Right atrium auricular region (tissue), 2 donors: ENCODE results near the gene RDH8. TPM values are rescaled to one million over a fixed set of nuclear protein-coding genes. Genes with fewer than 3 reads are reported as not detected.

Experiments
- DNase-seq: peaks from one replicate; pipeline ENCODE4 v3.0.0-alpha.2; 2019; ENCODE audit warnings: low spot score
- H3K27ac ChIP-seq, 2 donors: fragments of 200-600 bp; sonication (generic); 1 replicate in 1 of 2; 2 replicates in 1 of 2; pipeline ENCODE4 v1.5.1; 2016 to 2019
- H3K27me3 ChIP-seq, 2 donors: fragments of 200-600 bp; sonication (generic); one replicate each; pipeline versions ENCODE4 v1.5.1 to v1.6.0; 2017 to 2019
- H3K36me3 ChIP-seq: fragments of 200-600 bp; sonication (generic); one replicate; pipeline ENCODE4 v1.5.1; 2016
- H3K4me1 ChIP-seq, 2 donors: fragments of 200-600 bp; sonication (generic); one replicate each; pipeline versions ENCODE4 v1.5.1 to v1.6.0; 2017 to 2019
- H3K4me3 ChIP-seq, 2 donors: fragments of 200-600 bp; sonication (generic); 1 replicate in 1 of 2; 2 replicates in 1 of 2; pipeline ENCODE4 v1.5.1; 2017 to 2019; ENCODE audit warnings: mild to moderate bottlenecking in 1 of 2, moderate library complexity in 1 of 2
- H3K9me3 ChIP-seq, 2 donors: fragments of 200-600 bp; sonication (generic); one replicate each; pipeline ENCODE4 v1.5.1; 2019
- microRNA-seq, 2 donors: library from miRNA; unstranded; fragments of <30 nt; microRNA quantifications; one replicate each; pipeline ENCODE4, GENCODE V29; 2016 to 2017; ENCODE audit warnings: borderline number of aligned reads in 2 of 2, borderline replicate concordance in 1 of 2
- total RNA-seq, 2 donors: library from RNA; depleted of rRNA; stranded (reverse); fragments of >200 nt; gene quantifications; one replicate each; pipeline ENCODE4 v1.1.0, GENCODE V29; 2016
- TF ChIP-seq, protein P1 (sequence below), 2 donors: fragments of 200-600 bp; sonication (generic); IDR thresholded peaks; one replicate each; pipeline ENCODE4 v1.5.1; 2019; ENCODE audit warnings: antibody characterized with exemption in 2 of 2

The RDH8 gene
- total RNA-seq, 2 donors from 2014 or later, result not detected

- TF ChIP-seq, protein P1, sequence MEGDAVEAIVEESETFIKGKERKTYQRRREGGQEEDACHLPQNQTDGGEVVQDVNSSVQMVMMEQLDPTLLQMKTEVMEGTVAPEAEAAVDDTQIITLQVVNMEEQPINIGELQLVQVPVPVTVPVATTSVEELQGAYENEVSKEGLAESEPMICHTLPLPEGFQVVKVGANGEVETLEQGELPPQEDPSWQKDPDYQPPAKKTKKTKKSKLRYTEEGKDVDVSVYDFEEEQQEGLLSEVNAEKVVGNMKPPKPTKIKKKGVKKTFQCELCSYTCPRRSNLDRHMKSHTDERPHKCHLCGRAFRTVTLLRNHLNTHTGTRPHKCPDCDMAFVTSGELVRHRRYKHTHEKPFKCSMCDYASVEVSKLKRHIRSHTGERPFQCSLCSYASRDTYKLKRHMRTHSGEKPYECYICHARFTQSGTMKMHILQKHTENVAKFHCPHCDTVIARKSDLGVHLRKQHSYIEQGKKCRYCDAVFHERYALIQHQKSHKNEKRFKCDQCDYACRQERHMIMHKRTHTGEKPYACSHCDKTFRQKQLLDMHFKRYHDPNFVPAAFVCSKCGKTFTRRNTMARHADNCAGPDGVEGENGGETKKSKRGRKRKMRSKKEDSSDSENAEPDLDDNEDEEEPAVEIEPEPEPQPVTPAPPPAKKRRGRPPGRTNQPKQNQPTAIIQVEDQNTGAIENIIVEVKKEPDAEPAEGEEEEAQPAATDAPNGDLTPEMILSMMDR (IDR thresholded peaks at IDR 0.05), result no peak
- Histone ChIP-seq H3K4me3 (no peak overlapping the region), H3K27ac (no peak overlapping the region), H3K27me3 (no peaks in the 10 kb centered on the region), H3K36me3 (no peaks in the 10 kb centered on the region), H3K9me3 (no peaks in the 10 kb centered on the region), H3K4me1 (no peaks in the 10 kb centered on the region)
- DNase-seq, result no peak
These were observed 39.5 kb downstream of the RDH8 start for GRCh38 chr19:10052602-10053360.

- no peaks in the 10 kb centered on the region for H3K9me3 ChIP-seq
- H3K4me1 ChIP-seq, result no peaks in the 10 kb centered on the region
- H3K27me3 ChIP-seq, result no peaks in the 10 kb centered on the region
- no peak overlapping the region for H3K4me3 ChIP-seq
- no peaks in the 10 kb centered on the region for H3K36me3 ChIP-seq
- no peak overlapping the region for H3K27ac ChIP-seq
- DNase-seq, result no peak
- TF ChIP-seq, protein P1 (IDR thresholded peaks at IDR 0.05), result no peak
These were observed 48.5 kb downstream of the RDH8 start for GRCh38 chr19:10061717-10062310.

- no peak for DNase-seq
- Histone ChIP-seq H3K27ac (no peak overlapping the region), H3K36me3 (no peaks in the 10 kb centered on the region), H3K4me3 (no peak overlapping the region), H3K4me1 (no peaks in the 10 kb centered on the region), H3K9me3 (no peaks in the 10 kb centered on the region), H3K27me3 (no peaks in the 10 kb centered on the region)
- TF ChIP-seq, protein P1 (IDR thresholded peaks at IDR 0.05), result no peak
These were observed 54.9 kb downstream of the RDH8 start for GRCh38 chr19:10068205-10068604.

DNA sequence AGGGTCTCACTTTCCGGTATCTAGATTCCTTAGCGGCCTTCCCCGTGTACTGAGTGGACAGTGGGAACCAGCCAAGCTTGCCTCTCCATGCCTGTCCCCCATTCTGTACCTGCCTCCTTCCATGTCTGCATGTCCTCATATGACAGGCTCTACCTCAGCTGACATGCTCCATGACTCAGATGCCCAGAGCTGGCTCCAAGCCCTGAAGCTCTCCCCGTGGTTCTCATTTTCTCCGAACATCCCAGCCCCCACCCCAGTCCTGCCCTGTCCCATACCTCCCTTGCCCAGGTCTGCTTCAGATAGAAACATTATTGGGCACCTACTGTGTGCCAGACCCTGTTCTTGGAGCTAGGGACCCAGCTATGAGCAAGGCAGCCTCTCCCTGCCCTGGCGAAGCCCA lies 55.8 kb downstream of the RDH8 start:
- no peaks in the 10 kb centered on the region for H3K9me3 ChIP-seq
- H3K27me3 ChIP-seq, result no peaks in the 10 kb centered on the region
- no peak for DNase-seq
- no peak overlapping the region for H3K27ac ChIP-seq
- H3K36me3 ChIP-seq, result no peaks in the 10 kb centered on the region
- no peaks in the 10 kb centered on the region for H3K4me1 ChIP-seq
- no peak overlapping the region for H3K4me3 ChIP-seq
- TF ChIP-seq, protein P1 (IDR thresholded peaks at IDR 0.05), result no peak

GRCh38 chr19:10070730-10071446 lies 57.6 kb downstream of the RDH8 start:
- Histone ChIP-seq H3K4me3 (no peak overlapping the region), H3K4me1 (no peaks in the 10 kb centered on the region), H3K9me3 (no peaks in the 10 kb centered on the region), H3K27me3 (no peaks in the 10 kb centered on the region), H3K36me3 (no peaks in the 10 kb centered on the region), H3K27ac (no peak overlapping the region)
- TF ChIP-seq, protein P1 (IDR thresholded peaks at IDR 0.05), result no peak
- DNase-seq, result no peak

Small RNA genes lying within 50 kb of the gene (microRNA-seq; reads per million reads assigned to microRNA genes)
- 0 reads per million in 2 donors for gene MIR5589

Other genes starting within 250 kb of the RDH8 start
- 1 to 10 TPM; 8.0 to 8.4 TPM for gene ZNF846, start 244.7 kb upstream of the RDH8 start, total RNA-seq
- gene FBXL12, start 194.4 kb upstream of the RDH8 start, total RNA-seq, result 10 to 100 TPM; 10.2 to 15.8 TPM
- 100 to 1,000 TPM; 677 to 684 TPM for gene UBL5, start 185.6 kb upstream of the RDH8 start, total RNA-seq
- 100 to 1,000 TPM; 111 to 125 TPM for gene PIN1, start 178.2 kb upstream of the RDH8 start, total RNA-seq
- 1 to 10 TPM; 1.4 to 3.5 TPM for gene OLFM2, start 77.0 kb upstream of the RDH8 start, total RNA-seq
- 1 to 10 TPM; 6.8 to 7.2 TPM for gene COL5A3, start 3.0 kb upstream of the RDH8 start, total RNA-seq
- 10 to 100 TPM; 11.6 to 16.8 TPM for gene SHFL, start 72.8 kb downstream of the RDH8 start, total RNA-seq
- gene ANGPTL6, start 89.2 kb downstream of the RDH8 start, total RNA-seq, result under 1 TPM in 1 of 2 donors, not detected in 1; 0.31 TPM
- gene PPAN, start 92.9 kb downstream of the RDH8 start, total RNA-seq, result 10 to 100 TPM; 12.7 to 23.2 TPM
- gene P2RY11, start 98.2 kb downstream of the RDH8 start, total RNA-seq, result 1 to 10 TPM in 1 of 2 donors, under 1 TPM in 1; 0.30 to 3.9 TPM
- 100 to 1,000 TPM; 163 to 240 TPM for gene EIF3G, start 106.4 kb downstream of the RDH8 start, total RNA-seq
- 10 to 100 TPM; 17.2 to 27.7 TPM for gene DNMT1, start 181.5 kb downstream of the RDH8 start, total RNA-seq
- gene S1PR2, start 217.8 kb downstream of the RDH8 start, total RNA-seq, result 10 to 100 TPM in 1 of 2 donors, 1 to 10 TPM in 1; 4.3 to 14.7 TPM
- 10 to 100 TPM; 75.9 to 86.3 TPM for gene MRPL4, start 238.7 kb downstream of the RDH8 start, total RNA-seq